Neural progenitor cell (in vitro differentiated cells): ENCODE data around the gene SLX4IP.

ENCODE experiments used
- CTCF ChIP-seq: fragments of 200-600 bp; sonication (generic); IDR thresholded peaks from 2 replicates; pipeline ENCODE4 v1.5.1; 2017; ENCODE audit warnings: antibody characterized with exemption, mild to moderate bottlenecking
- EZH2phosphoT487 ChIP-seq: fragments of 200-600 bp; sonication (generic); IDR thresholded peaks from 2 replicates; pipeline ENCODE4 v1.6.1; 2017; ENCODE audit warnings: antibody characterized with exemption

- TF ChIP-seq EZH2phosphoT487 (no peak), CTCF (no peak)
Observed at GRCh38 chr20:10643560-10643873, 208.4 kb downstream of the SLX4IP start.
